ENCODE data around the gene HTN3.
"Not testable (repeated sequence)": the region's sequence is repeated elsewhere in the genome, so short reads cannot be mapped to it uniquely, and the experiment has no call there.

DNA sequence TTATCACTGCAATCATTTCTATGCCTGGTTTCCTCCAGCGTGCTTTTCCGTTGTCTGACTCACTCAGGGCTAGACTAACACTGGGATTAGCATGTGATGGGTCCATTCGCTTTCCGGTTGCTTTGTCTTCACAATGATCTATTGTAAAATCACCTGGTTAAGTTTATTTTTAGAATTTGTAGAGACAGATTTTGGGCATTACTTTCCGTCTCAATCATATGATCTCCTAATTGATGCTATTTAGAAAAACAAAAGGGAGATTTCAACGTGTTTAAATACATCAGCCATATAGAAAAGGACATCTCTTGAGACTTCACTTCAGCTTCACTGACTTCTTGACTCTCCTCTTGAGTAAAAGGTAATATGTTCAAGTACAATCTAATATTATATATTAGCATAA lies 21.9 kb downstream of the HTN3 start, which contains the start of gene HTN1:
- not testable (repeated sequence) for TF ChIP-seq POLR2A (IDR thresholded peaks at IDR 0.05; ENCODE audit: low read depth)
- TF ChIP-seq, protein P1, sequence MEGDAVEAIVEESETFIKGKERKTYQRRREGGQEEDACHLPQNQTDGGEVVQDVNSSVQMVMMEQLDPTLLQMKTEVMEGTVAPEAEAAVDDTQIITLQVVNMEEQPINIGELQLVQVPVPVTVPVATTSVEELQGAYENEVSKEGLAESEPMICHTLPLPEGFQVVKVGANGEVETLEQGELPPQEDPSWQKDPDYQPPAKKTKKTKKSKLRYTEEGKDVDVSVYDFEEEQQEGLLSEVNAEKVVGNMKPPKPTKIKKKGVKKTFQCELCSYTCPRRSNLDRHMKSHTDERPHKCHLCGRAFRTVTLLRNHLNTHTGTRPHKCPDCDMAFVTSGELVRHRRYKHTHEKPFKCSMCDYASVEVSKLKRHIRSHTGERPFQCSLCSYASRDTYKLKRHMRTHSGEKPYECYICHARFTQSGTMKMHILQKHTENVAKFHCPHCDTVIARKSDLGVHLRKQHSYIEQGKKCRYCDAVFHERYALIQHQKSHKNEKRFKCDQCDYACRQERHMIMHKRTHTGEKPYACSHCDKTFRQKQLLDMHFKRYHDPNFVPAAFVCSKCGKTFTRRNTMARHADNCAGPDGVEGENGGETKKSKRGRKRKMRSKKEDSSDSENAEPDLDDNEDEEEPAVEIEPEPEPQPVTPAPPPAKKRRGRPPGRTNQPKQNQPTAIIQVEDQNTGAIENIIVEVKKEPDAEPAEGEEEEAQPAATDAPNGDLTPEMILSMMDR (IDR thresholded peaks at IDR 0.05): not testable (repeated sequence)

Data from esophagus muscularis mucosa (tissue), 3 donors.